NCI-H1930 (cell line): Measurements from ENCODE around the gene R3HDM2.
"Not testable (repeated sequence)": the region's sequence is repeated elsewhere in the genome, so short reads cannot be mapped to it uniquely, and the experiment has no call there.

ENCODE experiments used
- DNase-seq, 2 experiments: peaks; one replicate each; lab custom pipeline; 2025; lab: John Stamatoyannopoulos, UW

The R3HDM2 gene

DNA sequence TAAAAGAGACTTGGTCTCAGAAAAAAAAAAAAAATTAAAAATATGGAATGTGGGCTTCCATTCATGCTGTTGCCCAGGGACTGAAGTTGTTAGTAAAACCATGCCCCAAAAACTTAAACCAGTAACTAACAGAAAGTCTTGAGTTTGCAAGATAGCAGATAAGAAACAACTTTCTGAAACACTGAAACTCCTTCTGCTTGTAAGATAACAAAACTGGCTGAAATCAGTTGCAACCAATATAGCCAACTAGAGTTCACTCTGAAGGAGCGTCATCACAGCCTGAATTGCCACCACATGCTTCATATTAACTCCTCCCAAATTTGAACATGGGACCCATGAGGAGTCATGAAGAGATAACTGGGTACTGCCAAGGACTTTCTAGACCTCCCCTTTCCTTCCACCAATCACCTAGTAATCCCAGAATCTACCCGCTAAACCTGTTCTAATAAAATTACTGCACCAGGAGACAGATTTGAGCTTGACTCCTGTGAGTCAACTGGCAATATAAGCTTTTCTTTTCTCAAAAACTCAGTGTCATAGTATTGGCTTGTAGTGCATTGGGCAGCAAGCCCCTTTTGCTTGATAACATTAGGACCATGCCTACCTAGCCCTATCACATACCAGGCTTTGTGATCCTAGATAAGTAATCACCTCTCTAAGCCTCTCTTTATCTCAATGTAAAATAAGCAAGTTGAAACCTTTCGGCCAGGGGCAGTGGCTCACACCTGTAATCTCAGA, 53.6 kb downstream of the R3HDM2 start:
- no peak for DNase-seq

DNA sequence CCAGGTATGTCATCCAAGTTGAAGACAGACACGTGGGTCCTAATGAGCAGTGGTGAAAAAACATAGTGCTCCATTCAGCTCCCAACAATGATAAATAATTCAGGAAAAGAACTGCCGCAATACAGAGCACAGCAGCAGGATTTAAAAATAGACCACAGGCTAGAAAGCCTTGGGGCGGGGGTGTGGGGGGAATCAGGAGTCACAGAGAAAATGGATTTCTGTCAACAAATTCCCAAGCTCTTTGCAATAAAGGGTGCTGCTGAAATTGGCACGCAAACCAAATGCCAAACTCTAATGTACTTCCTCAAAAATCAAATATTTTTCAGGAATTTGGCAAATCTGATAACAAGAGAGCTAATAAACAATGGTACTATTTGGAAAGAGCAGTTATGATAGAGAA, 58.6 kb downstream of the R3HDM2 start:
- DNase-seq = no peak

DNA sequence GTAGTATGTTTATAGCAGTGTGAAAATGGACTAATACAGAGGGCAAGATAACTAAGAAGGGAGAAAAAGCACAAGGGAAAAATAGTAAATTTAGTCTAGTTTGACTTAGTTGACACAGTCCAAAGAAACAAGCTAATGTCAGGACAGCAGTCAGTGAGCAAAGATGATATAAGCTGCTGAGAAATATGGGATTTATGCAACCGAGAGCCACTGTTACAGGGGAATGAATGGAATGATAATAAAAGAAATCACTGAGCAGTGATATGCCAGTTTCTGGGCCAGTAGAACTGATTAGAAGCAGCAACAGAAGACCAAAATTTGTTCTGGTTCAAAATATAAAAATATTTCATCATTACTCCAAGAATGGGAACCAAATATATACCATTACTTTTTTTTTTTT, 60.1 kb downstream of the R3HDM2 start:
- DNase-seq = no peak

DNA sequence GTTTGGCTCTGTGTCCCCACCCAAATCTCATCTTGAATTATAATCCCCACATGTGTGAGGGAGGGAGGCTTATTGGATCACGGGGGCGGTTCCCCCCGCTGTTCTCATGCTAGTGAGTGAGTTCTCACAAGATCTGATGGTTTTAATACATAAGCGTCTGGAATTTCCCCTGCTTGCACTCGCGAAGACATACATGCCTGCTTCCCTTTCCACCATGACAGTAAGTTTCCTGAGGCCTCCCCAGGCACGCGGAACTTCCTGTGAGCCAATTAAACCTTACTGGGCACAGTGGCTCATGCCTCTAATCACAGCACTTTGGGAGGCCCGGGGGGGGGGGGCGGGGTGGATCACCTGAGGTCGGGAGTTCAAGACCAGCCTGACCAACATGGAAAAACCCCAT, 60.8 kb downstream of the R3HDM2 start:
- DNase-seq = no peak

DNA sequence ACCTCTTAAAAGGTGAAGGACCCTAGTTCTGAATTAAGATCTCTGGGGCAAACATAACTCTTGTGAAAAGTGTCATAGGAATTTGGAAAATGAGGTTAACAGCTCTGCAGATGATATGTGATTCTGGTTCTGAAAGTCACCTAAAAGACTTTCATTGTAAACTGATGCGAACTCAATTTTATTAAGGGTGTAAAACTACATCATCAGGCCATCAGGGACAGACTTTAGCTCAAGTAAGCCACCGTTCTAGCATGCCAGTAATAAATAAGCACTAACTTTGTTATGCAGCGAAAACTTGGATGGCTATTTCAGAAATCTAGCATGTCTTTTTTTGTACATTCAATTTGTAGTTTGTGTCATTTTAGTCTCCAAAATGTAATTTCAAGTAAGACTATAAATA, 61.6 kb downstream of the R3HDM2 start:
- DNase-seq = no peak

DNA sequence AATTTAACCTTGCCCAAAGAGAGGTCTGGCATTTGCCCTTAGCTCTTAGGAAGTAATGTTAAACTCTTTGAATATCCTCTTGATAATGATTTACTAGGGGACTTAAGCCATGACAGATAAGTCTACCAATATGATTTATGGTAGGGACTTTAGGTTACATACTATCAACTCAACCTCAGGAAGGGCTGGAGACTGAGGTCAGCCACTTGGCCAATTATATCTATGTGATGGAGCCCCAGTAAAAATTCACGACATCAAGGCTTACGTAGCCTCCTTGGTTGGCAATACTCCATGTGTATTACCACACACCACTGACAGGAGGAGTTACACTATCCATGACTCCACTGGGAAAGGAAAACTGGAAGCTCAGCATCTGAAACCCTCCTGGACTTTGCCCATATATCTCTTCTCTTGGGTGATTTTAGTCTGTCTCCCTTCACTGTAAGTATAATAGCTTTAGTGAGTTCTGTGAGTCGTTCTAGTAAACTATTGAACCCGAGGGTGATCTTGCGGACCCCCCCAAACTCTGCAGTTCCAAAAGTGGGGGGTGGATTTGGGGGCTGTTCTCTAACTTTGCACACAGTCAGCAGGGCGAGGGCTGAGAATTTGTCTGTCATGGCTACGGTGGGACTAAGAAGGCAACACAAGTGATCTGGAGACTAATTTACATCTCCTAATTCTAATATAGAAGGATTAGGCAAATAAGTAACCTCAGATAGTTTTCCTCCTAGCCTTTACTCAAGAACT, 62.3 kb downstream of the R3HDM2 start:
- DNase-seq = no peak

DNA sequence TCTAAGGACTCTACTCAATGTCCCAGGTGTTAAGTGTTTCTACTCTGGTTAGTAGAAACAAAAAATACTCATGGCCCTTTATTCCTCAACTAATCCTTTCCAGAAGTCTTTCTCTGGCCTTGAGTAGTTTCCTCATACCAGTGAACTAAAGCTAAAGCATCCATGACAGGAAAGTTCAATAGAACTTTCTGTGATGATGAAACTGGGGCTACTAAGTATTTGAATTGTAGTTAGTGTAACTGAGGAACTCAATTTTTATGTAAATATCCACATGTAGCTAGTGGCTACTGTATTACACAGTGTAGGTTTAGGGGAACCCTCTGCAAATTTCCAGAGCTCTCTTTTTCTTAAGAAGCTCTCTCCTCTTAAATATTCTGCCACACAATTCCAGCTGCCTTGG, 63.7 kb downstream of the R3HDM2 start:
- no peak for DNase-seq

DNA sequence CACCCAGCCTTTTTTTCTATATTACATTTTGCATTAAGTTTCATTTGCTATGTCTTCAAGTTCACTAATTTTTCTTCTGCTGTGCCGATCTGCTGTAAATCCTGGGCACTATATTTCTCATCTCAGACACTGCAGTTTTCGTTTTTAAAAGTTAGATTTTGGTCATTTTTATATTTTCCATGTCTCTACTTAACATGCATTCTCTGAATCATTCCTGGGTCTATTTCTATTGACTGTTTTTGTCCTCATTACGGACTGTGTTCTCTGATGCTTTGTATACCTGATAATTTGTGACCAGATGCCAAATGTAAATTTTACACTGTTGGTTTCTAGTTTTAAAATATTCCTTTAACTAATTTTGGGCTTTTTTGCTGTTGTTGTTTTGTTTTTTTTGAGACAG, 64.5 kb downstream of the R3HDM2 start:
- no peak for DNase-seq

DNA sequence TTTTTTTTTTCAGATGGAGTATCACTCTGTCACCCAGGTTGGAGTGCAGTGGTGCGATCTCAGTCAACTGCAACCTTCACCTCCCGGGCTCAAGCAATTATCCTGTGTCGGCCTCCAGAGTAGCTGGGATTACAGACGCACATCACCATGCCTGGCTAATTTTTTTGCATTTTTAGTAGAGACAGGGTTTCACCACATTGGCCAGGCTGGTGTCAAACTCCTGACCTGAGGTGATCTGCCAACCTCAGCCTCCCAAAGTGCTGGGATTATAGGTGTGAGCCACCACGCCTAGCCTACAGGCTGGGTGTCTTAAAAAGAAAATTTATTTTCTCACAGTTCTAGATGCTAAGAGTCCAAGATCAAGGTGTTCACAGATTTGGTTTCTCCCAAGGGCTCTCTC, 66.7 kb downstream of the R3HDM2 start:
- DNase-seq = not testable (repeated sequence)

DNA sequence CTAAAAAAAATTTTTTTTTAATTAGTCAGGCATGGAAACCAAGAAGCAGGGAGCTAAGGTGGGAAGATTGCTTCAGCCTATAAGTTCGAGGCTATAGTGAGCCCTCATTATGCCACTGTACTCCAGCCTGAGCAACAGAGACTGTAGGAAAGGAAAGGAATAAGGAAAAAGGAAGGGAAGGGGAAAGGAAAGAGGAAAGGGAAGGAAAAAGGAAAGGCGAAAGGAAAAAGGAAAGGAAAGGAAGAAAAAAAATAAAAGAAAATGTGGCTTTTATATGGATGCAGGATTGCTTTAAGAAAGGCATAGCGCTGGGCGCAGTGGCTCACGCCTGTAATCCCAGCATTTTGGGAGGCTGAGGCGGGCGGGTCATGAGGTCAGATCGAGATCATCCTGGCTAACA, 70.4 kb downstream of the R3HDM2 start:
- DNase-seq = no peak

DNA sequence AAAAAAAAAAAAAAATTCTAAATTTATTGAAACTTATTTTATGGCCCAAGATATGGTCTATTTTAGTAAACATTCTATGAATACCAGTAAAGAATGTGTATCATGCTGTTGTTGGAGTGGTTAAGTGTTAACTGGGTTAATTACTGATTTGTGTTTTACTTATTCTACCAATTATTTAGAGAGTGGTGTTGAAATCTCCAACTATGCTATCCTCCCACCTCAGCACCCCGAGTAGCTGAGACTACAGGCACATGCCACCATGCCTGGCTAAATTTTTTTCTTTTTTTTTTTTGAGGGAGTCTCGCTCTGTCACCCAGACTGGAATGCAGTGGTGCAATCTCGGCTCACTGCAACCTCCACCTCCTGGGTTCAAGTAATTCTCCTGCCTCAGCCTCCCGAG, 72.2 kb downstream of the R3HDM2 start:
- no peak for DNase-seq

DNA sequence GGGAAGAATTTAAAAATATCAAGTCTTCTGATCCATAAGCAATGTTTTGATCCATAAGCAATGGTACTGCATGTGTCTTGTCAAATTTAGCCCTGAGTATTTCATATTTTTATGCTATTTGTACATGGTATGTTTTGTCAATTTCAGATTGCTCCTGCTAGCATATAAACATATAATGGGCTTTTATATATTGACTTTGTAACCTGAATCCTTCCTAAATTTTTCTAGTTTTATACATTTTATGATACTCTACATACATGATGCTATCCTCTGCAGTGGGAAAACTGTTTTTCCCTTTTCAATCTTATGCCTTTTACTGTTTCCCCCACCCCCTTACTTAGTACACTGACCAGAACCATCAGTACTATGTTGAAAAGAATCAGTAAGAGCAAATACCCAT, 75.1 kb downstream of the R3HDM2 start:
- DNase-seq = no peak

DNA sequence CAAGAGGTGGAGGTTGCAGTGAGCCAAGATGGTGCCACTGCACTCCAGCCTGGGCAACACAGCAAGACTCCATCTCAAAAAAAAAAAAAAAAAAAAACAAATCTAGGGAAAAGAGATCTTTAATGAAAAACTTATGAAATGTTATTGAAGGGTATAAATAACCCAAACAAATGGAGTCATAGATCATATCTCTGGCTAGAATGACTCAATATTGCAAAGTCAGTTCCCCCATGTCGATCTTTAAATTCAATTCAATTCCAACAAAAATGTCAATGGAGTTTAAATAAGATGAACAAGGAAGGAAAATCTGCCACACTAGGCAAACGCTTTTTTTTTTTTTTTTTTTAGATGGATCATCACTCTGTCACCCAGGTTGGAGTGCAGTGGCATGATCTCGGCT, 78.7 kb downstream of the R3HDM2 start:
- no peak for DNase-seq

DNA sequence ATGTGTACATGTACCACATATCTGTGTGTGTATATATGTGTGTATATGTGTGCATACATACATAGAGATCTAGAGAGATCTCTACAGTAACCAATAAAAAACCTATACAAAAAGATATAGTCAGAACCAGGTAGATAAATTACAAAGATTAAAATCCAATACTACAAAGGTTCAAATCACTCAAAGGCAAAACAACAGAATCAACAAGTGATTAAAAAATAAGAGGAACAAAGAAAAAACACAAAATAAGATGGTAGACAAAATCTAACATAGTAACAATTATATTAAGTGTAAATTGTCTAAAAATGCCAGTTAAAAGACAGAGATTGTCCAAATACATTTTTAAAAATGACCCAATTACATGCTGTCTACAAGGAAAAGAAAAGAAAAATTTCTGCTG, 83.6 kb downstream of the R3HDM2 start:
- no peak for DNase-seq

DNA sequence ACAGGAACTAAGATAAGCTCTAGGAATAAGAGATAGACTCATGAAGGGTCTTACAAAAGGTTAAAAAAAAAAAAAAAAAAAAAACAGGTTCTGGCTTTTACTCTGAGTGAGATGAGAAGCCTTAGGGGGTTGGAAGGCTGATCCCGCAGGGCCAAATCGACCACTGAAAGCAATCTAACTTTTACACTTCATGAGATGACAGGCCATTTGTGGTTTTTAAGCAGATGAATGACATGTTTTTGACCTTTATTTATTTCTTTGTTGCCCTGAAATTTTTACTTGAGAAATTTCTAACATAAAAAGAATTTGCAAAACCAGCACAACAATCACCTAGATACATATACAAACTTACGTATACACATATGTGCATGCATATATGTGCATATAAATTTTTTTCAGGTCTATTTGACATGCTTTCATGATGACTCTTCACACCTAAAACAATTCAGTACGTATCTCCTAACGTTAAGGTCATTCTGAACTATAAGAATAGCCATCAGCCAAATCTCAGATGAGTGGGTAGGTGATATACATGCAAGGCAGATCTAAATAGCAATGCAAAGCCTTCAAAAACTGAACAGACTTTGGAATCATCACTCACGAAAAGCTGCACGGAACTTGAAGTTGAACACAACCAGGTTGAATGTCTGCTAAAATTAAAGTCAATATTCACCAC, 87.0 kb downstream of the R3HDM2 start:
- no peak for DNase-seq

DNA sequence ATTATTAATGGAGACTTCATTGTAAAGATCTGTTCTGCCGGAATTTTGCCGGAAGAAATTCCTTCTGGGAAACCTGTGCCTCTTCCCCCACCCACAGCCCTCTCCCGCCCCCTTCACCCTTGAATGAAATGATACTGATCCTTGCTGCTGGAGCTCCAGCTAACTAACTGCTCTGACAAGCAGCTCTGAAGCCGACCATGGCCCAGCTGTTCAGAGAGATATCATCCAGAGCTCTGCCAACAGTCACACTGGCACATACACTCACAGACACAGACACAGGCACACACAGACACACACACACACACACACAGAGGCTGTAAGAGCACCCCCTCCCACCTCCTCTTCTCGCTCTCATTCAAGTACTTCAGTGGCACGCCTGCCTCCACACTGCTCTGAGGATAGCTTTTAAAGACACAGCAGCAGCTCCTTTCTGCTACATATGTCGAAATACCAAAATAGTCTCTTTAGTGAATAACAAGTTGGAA, 88.6 kb downstream of the R3HDM2 start:
- DNase-seq = no peak

DNA sequence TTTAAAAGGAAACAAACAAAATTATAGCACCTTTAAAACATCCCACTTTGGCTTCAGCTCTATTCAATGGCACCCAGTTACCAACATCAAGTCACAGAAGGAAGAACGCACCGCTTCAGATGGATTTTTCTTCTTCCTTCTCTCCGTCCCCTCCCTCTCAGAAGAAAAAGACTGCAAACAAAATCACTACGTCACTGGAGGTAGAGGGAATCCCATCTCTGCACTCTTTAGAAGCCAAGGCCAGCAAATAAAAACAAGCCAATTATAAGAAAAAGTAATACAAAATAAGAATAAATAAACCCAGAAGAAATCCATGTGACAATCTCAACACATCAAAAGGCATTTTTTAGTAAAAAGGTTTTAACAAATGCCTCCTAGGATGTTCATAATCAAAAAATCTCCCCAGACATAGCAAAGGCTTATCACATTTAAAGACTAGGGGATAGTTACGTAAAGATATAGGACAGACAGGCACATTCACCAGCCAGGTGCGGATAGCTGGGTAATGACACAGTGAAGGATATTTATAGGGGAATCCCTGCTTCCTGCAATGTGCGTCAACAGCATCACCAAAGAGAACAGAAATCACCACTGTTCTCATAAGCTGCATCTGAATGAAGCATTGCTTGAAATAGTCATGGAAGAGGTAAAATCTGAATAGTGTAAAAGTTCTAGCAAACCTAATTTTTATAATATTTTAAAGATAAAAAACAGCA, 89.4 kb downstream of the R3HDM2 start:
- DNase-seq = no peak

DNA sequence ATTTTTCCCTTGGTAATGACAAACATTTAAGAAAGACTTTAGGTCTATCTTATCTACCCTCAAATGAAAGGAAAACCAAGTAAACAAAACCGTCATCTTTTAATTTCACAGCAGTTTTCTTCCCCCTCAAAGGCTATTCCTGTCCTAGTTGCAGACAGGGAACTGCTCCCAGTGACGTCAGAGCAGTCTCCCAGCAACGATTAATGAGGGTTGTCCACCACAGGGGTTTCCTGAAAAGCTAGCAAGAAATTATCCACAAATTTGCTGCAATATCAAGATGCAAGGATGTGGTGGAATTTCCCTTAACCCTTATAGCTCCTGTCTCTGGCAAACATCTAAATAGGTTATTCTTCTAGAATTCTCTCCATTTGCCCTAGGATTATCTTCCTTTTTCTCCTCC, 90.7 kb downstream of the R3HDM2 start:
- DNase-seq = no peak

DNA sequence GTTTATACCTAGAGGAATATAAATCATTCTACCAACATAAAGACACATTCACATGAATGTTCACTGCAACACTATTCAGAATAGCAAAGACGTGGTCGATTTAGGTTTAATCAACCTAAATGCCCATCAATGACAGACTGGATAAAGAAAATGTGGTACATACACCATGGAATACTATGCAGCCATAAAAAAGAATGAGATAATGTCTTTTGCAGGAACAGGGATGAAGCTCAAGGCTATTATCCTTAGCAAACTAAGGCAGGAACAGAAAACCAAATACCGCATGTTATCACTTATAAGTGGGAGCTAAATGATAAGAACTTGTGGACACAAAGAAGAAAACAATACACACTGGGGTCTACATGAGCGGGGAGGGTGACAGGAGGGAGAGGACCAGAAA, 94.5 kb downstream of the R3HDM2 start:
- not testable (repeated sequence) for DNase-seq

DNA sequence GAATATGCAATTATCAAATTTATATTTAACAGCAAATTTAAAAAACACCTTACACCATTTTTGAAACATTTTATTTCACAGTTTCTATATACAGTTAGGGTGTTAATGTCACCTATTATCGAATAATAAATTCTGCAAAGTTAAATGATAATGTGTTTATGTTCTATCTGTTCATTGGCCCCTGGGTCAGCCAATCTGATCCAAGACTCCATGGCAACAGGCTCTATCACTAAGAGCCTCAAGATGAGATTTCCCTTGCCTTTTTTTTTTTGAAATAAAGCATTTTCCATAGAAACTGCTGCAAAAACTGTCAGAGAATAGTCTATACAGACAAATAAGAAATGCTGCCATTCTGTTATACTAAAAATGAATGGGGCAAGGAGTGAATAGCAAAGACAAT, 96.6 kb downstream of the R3HDM2 start:
- DNase-seq = no peak

DNA sequence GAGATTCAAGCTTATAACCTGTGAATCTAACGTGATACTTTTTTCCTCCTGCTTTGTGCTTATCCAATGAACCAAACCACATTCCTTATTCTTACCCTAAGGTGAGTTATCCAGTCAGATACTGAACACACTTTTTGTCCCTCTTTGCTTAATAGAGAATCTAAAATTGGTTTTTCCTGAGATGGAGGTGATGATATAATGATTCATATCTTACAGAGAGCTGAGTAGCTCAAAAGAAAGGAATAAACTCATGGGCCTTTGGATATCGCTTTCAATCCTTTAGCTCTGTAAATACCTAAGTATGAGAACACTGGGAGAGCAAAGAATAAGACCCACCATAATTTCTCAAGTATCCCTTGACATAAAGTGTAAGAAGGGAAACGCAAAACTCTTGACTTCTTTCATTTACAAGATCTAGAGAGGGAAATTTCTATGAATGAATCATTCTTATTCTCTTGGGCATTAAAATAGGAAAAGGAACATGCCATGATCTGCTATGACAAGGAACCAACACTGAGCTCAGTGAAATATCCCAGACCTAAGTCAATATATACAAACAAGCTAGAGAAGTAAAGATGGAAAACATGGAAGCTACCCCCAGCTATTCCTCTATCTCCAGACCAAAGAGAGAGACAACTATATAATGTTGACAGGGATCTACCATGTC, 98.1 kb downstream of the R3HDM2 start:
- no peak for DNase-seq

DNA sequence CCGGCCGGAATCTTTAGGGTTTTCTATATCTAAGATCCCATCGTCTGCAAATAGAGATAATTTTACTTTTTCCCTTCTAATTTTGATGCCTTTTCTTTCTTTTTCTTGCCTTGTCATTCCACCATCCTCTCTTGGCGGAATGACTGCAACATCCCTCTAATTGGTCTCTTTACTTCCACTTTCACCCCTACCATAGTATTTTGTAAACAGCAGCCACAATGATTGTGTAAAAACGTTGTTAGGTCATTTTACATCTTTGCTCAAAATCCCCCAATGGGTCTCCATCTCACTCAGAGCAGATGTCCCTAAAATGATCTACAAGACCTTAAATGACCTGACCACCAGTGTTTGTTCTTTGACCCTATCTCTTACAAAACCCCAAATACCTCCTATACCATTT, 99.9 kb downstream of the R3HDM2 start:
- DNase-seq = no peak
